RWPE2 (cell line): ENCODE results near the gene NEU4.
"Not testable (repeated sequence)": the region's sequence is repeated elsewhere in the genome, so short reads cannot be mapped to it uniquely, and the experiment has no call there.

Source experiments
- ATAC-seq: fragments of 200-7000 bp; cut with Tn5 transposase; 3 replicates; pipeline ENCODE4 v1.9.1; 2021; ENCODE audit warnings: low read depth
- DNase-seq: peaks from one replicate; pipeline ENCODE4 v3.0.0-alpha.2; 2020; ENCODE audit warnings: low spot score
- H3K27ac ChIP-seq: fragments of 450-650 bp; 2 replicates; pipeline ENCODE4 v1.5.1; 2017; ENCODE audit warnings: mild to moderate bottlenecking; ENCODE audit not compliant: poor library complexity, severe bottlenecking
- H3K27me3 ChIP-seq: fragments of 250-450 bp; sonication (Bioruptor Pico); 2 replicates; pipeline ENCODE4 v1.5.1; 2021; ENCODE audit warnings: mild to moderate bottlenecking, moderate library complexity; ENCODE audit not compliant: insufficient read depth, poor library complexity, severe bottlenecking
- H3K36me3 ChIP-seq: fragments of 250-450 bp; sonication (Bioruptor Pico); 2 replicates; pipeline ENCODE4 v1.5.1; 2020; ENCODE audit warnings: low read depth, mild to moderate bottlenecking, moderate library complexity
- H3K4me1 ChIP-seq: fragments of 250-450 bp; sonication (Bioruptor Pico); 2 replicates; pipeline ENCODE4 v1.5.1; 2021; ENCODE audit warnings: mild to moderate bottlenecking, moderate library complexity; ENCODE audit not compliant: insufficient read depth, poor library complexity, severe bottlenecking
- H3K4me3 ChIP-seq: fragments of 250-450 bp; sonication (Bioruptor Pico); 2 replicates; pipeline ENCODE4 v1.5.1; 2021; ENCODE audit warnings: mild to moderate bottlenecking, moderate library complexity; ENCODE audit not compliant: severe bottlenecking
- H3K9me3 ChIP-seq: fragments of 250-450 bp; sonication (Bioruptor Pico); 2 replicates; pipeline ENCODE4 v1.5.1; 2021; ENCODE audit warnings: mild to moderate bottlenecking, moderate library complexity; ENCODE audit not compliant: severe bottlenecking
- TF ChIP-seq, protein P1 (sequence below): fragments of 450-650 bp; IDR thresholded peaks from one replicate; pipeline ENCODE4 v1.5.1; 2017; ENCODE audit warnings: mild to moderate bottlenecking, moderate library complexity; ENCODE audit not compliant: poor library complexity, severe bottlenecking

NEU4 gene

DNA sequence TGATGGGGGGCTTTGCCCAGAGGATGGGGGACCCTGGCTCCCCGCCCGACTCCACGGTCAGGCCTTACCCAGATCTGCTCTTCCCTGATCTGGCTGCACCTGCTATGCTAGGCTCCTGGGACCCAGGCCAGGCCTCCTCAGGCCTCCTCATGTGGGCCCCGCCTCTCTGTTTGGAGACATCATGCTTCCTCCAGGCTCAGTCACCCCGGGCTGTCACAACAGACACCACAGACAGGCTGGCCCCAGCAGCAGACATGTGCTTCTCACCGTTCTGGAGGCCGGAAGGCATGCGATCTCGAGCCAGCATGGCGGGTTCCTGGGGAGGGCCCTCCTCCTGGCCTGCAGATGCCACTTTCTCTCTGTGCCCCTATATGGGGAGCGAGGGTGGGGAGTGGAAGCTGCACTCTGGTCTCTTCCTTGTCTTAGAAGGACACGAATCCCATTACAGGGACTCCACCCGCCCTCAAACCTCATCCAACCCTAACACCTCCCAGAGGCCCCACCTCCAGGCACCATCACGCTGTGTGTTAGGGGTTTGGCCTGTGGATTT is 10.8 kb upstream of the NEU4 start:
- peak; percentile 55 for DNase-seq
- TF ChIP-seq, protein P1, sequence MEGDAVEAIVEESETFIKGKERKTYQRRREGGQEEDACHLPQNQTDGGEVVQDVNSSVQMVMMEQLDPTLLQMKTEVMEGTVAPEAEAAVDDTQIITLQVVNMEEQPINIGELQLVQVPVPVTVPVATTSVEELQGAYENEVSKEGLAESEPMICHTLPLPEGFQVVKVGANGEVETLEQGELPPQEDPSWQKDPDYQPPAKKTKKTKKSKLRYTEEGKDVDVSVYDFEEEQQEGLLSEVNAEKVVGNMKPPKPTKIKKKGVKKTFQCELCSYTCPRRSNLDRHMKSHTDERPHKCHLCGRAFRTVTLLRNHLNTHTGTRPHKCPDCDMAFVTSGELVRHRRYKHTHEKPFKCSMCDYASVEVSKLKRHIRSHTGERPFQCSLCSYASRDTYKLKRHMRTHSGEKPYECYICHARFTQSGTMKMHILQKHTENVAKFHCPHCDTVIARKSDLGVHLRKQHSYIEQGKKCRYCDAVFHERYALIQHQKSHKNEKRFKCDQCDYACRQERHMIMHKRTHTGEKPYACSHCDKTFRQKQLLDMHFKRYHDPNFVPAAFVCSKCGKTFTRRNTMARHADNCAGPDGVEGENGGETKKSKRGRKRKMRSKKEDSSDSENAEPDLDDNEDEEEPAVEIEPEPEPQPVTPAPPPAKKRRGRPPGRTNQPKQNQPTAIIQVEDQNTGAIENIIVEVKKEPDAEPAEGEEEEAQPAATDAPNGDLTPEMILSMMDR, result no peak
- no peaks in the 10 kb centered on the region for H3K27me3 ChIP-seq
- H3K36me3 ChIP-seq, result no peaks in the 10 kb centered on the region
- H3K4me1 ChIP-seq, result no peaks in the 10 kb centered on the region
- H3K4me3 ChIP-seq, result no peak overlapping the region
- no peaks in the 10 kb centered on the region for H3K9me3 ChIP-seq
- H3K27ac ChIP-seq, result no peak overlapping the region
- no peak for ATAC-seq

DNA sequence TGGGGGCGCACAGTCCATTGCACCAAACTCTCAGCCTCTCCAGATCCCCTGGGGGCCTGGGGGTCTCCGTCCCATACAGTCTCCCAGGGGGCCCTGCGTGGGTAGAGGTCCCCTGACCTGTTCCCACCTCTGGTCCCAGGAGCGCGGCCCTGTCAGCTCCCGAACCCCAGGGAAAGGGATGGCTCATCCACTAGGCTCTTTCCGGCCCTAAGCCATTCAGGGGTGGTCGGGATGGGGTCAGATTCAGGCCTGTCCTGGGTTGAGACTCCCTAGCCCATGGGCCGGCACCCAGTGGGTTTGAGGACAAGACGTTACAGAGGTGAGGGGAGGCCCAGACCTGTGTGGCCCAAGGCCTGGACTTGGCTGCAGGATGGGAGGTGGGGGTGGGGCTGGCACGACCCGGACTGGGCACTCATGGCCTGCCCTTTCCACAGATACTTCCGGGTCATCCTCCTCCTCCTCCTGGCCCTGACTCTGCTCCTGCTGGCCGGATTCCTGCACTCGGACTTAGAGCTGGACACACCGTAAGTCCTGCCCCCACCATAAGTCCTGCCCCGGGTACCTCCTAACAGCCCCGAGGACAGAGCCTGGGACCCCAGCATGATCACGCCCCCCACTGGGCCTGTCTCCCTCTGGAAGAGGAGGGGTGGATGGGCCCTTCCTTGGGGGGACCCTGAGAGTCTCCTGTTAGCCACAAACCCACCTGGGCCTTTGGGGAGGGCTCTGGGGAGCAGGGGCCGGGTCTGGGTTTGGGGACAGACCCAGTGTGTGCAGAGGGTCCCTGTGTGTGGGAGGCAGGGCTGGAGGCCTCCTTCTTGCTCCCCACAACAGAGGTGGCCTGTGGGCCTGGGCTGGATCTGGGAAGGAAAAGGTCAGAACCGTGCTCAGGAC is 10.1 kb upstream of the NEU4 start:
- Histone ChIP-seq H3K9me3 (no peaks in the 10 kb centered on the region), H3K36me3 (no peaks in the 10 kb centered on the region), H3K27me3 (no peaks in the 10 kb centered on the region), H3K27ac (no peak overlapping the region), H3K4me1 (no peaks in the 10 kb centered on the region), H3K4me3 (no peak overlapping the region)
- no peak for ATAC-seq
- TF ChIP-seq, protein P1, result no peak
- peak; percentile 54 for DNase-seq

DNA sequence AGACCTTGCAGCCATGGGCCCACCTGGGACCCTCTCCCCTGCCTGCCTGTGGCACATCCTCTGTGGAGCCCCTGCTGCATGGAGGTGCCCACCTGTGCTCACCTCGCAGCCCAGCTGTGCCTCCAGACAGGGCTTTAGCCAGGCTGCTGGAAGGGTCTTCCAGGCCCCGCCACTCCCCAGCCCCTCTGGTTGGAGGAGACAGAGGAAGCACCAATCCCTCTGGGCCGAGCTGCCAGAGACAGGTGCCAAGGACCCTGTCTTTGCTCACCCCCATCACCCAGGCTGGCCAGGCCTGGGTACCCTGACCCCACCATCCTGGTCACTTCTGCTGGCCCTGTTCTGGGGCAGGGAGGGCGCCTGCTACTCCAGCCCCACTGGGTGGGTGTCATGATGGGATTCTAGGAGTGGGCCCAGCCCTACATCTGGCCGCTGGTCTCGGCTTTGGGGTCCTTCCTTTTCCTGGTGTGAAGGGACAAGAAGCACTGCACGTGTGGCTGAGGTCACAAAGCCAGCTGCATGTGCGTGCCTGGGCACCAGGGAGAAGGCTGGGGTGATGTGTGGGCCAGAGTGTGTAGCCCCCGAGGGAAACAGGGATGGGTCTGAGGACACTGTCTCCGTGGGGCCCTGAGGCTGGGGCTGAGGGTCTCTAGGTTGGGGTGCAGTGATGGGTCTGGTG is 9.3 kb upstream of the NEU4 start:
- Histone ChIP-seq H3K36me3 (no peaks in the 10 kb centered on the region), H3K9me3 (no peaks in the 10 kb centered on the region), H3K4me1 (no peaks in the 10 kb centered on the region), H3K27me3 (peaks cover 8% of the 10 kb centered on the region), H3K4me3 (no peak overlapping the region), H3K27ac (no peak overlapping the region)
- no peak for ATAC-seq
- peak; percentile 55 for DNase-seq
- TF ChIP-seq, protein P1, result no peak

DNA sequence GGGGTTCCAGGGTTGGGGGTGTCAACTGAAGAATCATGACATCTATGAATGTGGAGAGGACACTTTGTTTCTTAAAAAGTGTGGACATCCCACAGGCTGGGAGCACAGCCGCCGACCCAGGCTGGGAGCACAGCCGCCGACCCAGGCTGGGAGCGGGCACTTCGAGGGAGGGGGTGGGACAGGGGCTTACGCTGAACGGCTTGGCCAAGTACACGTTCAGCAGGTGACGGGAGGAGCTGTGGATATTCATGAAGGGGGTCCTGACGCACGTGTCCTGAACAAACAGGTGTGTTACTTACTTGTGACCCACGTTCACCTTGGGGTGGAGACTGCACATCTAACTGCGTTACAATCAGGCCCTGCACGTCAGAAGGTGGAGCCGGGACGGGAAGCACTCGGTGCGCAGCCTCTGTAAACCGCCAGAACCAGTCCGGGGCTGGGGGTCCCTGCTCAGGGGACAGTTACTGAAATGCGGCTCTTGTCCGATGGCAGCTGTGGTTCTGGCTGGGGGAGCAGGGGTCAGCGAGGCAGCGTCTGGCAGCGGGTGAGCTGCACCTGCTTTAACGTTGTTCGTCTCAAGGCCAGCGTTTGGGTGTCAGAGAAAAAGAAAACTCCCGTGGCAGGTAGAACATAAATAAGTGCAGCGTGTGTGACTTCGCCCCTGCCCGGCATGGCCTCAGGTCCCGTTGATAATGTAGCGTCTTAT is 8.6 kb upstream of the NEU4 start:
- not testable (repeated sequence) for H3K9me3 ChIP-seq, DNase-seq, ATAC-seq, H3K4me3 ChIP-seq, H3K27ac ChIP-seq, H3K27me3 ChIP-seq, H3K4me1 ChIP-seq, H3K36me3 ChIP-seq

DNA sequence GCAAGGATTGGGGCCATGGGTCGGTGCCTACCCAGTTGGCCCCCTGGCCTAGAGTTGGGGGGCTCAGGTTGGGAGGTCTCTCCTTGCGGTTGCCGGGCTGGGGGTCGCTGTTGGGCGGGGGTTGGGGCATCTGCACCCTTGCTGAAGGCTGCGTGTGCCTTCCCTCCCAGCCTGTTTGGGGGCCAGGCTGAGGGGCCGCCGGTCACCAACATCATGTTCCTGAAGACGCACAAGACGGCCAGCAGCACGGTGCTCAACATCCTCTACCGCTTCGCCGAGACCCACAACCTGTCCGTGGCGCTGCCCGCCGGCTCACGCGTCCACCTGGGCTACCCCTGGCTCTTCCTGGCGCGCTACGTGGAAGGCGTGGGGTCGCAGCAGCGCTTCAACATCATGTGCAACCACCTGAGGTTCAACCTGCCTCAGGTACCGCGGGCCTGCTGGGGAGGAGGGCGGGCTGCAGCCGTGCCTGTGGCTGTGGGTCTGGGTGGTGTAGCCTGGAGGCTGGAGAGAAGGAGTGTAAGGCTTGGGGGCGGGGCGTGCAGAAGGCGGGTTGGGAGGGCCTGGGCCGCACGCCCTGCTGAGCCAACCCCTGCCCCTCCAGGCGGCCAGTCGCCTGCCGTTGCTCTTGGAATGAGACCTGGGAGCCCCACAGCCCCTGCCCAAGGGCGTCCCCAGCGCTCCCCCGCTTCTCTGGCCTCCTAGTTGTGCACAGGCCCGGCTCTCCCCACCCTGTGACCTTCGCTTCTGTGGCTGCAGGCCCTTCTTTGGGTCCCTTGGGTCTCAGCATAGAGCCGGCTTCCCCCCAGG is 7.2 kb upstream of the NEU4 start:
- no peak overlapping the region for H3K27ac ChIP-seq
- TF ChIP-seq, protein P1, result no peak
- no peaks in the 10 kb centered on the region for H3K4me1 ChIP-seq

More for the DNA sequence above, 7.2 kb upstream of the NEU4 start:
- ATAC-seq, result no peak
- DNase-seq, result no peak
- peaks cover 9% of the 10 kb centered on the region for H3K27me3 ChIP-seq
- no peak overlapping the region for H3K4me3 ChIP-seq
- H3K9me3 ChIP-seq, result no peaks in the 10 kb centered on the region
- H3K36me3 ChIP-seq, result no peaks in the 10 kb centered on the region
